ENCODE measurements around the gene ZNF423. TPM values are rescaled to one million over a fixed set of nuclear protein-coding genes. Genes with fewer than 3 reads are reported as not detected.

ZNF423 gene
- polyA plus RNA-seq, 1 donor = 27.8 TPM

DNA sequence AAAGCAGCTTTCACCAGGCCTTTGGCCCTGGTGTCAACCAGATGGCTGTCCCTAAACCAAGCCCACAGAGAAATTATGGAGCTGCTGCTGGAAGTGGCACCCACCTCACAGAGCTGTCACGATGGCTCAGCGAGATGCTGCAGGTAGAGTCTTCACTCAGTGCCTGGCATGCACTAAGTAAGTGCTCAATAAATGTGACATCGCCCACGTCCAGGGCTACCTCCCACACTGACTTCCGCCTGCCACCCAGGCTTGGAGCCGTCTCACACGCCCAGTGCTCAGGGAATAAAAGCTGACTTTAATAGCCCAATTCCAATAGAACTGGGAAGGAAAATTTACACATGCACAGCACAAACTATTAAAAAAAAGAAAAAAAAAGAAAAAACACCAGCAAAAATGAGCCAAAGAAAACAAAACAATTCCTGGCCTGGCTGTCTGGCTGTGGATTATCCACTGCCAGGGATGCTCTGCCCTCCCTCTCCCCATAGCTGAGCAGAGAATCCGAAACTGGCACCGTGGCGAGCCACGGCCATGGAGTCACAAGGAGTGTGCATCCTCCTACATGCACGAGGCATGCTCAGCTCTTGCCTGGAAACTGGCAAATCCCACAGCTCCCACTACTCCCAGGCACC lies 68.9 kb downstream of the ZNF423 start:
- DNase-seq = no peak

DNA sequence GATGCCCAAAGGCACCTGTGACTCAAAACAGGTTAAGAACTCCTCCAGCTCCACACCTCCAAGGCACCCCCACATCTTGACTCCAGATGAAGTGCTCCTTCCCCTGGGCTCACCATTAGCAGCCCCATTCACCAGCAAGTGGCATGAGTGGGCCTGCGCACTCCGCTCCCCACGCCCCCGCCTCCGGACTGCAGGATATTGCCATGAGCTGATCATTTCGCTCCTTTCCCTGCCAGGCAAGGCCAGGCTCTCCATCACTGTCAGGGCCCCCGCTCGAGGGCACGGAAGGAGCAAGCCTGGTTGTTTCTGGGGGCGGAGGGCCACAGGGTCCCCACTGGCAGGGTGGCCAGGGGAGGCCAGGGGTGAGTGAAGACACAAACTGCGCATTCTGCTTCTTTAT lies 69.9 kb downstream of the ZNF423 start:
- DNase-seq = no peak

DNA sequence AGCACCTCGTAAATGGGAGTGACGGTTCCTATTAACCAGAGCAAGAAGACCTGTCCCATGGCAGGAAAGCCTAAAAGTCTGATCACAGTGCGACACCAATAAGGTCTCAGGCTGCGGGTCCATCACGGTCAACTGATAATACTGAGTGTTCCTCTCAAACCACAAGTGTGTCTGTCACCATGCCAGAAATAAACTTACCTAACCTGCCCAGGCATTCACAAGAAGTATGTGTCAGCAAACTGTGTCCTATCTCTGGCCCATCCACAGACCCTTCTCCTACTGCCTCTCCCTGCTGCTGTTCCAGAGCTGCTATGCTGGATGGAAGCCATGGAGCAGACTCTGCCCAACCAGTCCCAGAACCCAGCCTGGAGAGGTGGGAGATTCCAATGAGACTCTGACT lies 73.5 kb downstream of the ZNF423 start:
- DNase-seq = no peak

DNA sequence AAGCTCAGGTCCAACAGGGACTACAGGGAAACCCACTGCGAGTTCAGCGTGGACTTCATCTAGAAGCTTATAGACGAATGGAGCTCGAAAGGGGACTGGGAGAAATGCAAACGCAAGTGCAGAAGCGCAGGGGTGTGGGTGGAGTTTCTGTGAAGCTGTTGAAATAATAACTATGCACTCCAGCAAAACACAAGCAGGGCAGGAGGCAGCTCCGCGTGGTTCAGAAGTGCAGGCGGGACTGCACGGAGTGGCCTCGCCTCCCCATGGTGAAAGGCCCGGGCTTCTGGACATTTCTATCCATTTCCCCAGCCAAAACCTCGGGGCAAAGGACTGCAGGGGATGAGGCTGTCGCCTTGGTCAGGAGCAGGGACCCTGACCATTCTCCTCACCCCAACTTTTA lies 74.5 kb downstream of the ZNF423 start:
- no peak for DNase-seq

DNA sequence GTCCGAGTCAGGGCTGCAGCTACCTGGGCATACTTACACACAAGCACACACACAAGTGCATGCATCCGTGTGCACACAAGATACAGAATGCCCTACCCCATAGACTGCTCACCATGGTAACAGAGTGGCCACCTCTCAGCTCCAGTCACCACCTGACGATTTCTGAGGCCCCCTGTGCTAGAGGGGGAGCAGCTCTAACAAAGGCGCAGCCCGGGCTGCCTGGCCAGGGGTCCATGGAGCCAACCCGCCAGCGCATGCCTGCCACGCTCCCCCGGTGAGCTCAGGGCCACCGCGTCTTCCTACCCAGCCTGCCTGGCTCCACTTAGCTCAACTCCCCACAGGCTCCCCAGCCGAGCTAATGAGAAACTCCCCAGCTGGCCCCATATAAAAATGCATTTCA lies 75.5 kb downstream of the ZNF423 start:
- DNase-seq = no peak

DNA sequence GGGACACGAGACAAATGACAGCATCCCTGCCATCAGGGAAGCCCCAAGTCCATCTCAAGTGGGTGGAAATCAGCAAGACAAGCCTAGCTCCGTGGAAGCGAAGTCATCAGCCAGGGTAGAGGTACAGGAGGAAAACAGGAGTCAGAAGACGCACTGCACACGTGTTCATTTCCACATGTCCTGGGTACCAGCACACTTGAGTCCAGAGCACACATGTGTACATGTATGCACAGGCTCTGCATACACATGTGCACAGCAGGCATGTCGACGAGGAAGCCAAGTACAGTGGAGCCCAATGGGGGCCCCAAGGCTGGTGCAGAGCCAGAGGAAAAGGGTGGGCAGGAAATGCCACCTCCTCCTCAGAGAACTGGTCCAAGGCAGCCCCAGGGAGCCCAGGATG lies 75.9 kb downstream of the ZNF423 start:
- DNase-seq = no peak

DNA sequence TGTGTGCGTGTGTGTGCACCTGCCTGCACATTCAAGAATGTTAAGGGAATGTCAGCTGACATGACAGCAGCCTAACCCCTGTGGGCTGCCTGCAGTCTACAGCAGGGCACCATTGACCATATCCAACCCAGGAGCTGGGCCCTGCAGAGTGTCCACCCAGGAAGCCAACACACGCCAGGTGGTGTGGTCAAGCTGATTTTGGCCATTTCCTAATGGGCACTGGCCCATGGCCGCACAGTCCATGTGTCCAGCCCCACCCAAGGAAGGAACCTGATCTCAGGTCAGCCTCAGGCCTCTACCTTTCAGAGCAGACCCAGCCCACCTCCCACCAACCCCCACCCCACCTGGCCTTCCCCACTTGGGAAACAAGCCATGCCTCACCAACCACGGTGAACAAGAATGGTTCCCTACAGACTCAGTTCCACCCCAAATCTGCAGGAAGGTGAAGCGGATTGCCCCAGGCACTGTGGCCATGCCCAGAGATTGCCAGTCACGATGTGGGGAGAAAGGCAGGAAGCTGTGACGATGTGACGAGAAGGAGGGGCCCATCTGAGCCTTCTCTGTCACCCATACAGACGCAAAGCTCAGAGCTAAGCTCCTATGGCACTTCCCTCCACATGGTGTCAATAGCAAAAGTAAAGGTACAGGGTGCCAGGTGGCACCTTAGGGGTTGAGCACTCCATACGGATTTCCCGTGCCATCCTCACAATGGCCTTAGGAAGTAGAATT lies 77.5 kb downstream of the ZNF423 start:
- DNase-seq = no peak

DNA sequence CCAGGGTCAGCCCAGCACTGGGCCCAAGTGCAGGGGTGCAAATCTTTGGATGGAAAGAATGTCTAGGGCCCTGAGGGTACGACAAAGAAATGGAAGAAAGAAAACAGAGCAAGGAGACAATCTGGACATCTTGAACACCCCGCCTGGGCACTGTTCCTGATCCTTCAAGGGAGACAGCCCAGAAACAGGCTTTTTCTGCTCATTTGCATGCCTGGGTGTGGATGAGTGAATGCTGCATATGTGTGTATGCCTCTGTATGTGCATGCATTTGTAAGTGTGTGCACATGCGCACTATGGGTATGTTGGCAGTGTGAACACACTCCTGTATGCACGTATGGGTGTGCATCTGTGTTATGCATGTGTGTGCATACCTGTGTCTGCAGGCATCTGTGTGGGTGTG lies 79.2 kb downstream of the ZNF423 start:
- DNase-seq = no peak

DNA sequence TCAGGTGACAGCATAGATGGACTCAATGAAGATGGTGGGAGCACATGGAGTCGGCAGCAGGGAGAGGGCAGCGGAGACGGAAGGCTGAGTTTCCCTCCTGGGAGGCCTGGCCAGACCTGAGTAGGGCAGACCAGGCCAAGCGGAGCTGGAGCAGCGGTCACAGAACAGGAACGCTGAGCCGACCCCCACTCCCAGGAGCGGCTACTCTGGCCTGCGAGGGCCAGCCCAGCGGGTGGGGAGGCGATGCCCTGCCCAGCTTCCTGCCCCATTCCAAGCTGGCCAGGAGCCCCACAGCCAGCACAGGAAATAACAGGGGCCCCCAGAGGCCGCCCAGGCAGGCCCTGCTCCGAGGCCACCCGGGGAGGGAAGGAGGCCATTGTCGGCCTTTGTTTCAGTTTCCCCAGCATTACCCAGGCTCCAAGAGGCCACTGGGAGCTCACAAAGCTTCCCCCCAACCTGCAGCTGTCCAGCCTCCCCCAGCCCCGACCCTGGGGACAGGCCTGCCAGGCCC lies 79.8 kb downstream of the ZNF423 start:
- DNase-seq = no peak

DNA sequence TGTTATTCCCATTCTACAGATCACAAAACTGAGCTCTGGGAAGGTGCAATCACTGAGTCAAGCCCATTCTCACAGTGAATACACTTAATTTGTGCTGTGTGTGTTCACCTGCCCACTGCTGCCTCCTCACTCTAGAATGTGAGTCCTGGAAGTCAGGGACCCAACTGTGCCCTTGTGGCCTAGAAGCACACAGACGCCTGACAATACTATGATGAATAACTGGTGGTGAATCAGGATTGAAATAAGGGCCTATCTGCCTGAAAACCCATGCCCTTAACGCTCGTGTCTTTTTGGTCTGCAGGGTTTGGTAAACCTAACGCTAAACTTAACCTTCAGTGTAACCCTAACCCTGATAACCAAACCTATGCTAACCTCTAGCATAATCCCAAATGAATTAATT lies 80.3 kb downstream of the ZNF423 start:
- DNase-seq = no peak

DNA sequence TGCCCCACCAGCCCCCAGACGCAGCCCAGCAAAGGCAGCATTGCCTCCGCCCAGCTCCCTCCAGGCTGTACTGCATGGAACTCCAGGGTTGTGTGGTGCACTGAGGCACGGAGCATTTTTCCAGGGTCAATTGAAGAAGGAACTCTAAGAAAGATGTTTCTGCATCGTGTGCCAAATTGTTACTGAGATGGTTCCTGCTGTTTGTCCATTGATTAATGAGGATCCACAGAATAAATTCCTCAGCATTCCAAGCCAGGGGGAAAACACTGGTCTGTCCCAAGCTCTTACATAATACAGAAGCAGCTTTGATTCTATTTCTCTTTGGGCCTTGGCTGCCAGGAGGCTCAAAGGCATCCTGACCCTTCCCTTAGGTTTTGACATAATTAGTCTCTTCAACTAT lies 80.9 kb downstream of the ZNF423 start:
- DNase-seq = no peak

DNA sequence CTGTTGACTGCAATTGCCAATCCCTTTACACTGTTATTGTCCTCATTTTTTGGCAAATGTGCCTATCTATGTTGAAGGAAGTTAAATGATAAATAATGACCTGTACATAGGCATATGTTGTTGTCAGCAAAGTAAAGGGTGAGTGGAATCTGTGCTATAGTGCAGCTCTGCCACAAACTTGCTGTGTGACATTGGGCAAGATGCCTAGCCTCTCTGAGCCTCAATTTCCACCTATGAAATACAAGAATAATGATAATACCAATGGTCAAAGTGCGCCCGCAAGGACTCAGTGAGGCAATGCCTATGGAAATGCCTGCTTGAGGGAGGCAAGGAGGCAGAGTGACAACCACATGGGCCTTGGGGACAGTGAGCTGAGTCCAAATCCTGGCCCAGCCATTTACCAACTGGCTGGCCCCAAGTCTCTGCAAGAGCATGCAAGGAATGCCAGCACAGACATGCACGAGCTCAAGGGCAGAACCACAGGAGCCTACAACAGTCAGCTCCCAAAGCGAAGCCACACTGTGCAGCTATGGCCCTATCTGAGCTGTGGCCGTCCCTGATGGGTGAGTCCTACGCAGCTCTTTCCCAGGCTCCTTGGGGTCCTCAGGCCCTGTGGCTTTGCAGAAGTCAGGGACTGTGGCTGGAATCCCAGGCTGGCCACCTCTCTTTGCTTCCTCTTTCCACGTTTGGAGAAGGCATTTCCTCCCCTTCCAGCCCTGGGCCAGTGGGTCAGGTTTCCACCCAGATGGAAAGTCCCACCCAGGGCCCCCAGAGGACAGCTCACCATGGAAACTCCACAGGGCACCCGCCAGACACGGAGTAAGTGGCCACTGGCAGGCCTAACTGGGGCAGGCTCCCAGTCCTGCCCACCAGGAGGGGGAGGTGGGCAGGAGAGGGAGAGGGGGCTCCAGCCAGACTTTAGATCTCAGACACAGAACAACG lies 82.1 kb downstream of the ZNF423 start:
- DNase-seq = no peak

DNA sequence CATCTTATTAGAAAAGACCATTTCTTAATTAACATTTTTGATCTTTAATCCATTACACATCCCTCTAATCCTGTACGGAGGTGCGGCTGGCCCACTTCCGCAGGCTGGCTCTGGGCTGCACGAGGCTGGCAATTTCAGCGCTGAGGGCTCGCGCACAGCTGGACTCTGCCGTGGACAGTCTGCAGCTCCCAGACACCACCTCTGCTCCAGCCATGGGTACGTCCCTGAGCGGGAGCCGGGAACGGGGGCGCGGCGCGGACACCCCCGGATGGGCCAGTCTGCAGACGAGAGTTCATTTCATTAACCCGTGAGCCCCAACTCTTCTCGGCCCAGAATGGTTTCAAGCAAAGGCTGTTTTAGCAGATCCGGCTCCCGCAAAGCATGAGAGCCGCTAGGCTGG lies 87.9 kb downstream of the ZNF423 start:
- no peak for DNase-seq

DNA sequence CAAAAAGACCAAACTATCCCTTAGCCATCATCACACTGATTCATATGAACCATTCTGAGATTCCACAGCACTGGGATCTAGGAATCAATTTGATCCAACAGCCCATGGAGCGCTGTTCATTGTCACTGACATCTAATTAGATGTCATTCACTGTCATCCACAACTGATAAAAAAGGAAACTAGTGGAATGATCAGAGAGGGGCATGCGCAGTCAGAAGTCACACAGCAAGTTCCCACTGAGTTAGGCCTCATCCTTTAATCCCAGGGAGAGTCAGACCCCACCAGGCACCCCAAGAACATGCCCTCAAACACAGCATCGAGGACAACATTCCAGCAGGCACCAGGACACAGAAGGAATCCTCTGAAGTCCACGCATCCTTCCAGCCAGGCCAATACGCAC lies 88.5 kb downstream of the ZNF423 start:
- DNase-seq = no peak

DNA sequence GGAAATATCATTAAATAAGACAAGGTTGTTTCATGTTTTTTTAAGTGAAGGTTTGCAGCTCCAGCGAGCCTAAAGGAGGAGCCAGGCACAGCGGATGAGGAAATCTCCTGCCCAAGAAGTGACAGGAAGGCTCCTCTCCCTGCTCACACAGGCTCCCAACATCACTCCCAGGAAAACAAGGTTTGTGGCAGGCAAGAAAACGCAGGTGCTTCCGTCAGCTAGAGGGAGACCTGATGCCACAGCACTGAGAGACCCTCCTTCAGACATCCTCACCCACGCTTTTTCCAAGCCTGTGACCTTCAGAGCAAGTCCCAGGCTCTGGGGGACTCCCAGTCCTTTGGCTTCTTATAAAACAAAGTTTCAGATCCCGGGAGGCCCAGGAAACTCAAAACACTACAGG lies 89.7 kb downstream of the ZNF423 start:
- DNase-seq = no peak

DNA sequence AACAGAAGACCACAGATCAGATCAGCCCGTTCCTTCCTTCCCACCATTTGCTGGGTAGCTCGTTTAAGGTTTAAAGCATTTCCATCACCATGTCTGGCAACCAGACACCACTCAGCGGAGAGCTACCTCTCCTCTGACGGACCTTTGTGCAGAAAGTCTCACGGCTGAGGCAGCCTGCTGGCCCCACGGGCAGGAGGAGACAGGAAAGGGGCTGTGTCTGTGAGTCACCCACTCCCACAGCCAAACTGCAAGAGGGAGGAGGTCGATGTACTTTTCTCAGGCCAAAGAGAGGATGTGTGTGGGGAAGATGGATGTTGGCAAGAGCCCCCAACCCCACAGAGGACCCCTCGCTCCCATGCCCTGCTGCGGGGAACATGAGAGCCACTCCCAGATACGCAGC lies 92.1 kb downstream of the ZNF423 start:
- no peak for DNase-seq

DNA sequence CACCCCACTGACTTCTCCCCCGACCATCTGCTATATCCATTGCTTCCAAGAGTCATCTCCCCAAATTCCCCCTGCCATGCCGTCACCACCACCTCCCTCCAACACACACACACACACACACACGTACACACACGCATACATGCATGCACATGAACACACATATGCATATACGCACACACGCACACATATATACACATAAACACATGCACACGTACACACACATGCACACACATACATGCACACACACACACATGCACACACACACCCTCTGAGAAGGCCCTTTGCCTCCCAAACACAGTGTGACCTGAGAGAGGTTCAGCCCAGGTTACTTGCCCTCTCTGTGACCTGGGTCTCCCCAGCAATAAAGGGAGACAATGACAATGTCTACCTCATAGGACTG lies 95.1 kb downstream of the ZNF423 start:
- DNase-seq = no peak

DNA sequence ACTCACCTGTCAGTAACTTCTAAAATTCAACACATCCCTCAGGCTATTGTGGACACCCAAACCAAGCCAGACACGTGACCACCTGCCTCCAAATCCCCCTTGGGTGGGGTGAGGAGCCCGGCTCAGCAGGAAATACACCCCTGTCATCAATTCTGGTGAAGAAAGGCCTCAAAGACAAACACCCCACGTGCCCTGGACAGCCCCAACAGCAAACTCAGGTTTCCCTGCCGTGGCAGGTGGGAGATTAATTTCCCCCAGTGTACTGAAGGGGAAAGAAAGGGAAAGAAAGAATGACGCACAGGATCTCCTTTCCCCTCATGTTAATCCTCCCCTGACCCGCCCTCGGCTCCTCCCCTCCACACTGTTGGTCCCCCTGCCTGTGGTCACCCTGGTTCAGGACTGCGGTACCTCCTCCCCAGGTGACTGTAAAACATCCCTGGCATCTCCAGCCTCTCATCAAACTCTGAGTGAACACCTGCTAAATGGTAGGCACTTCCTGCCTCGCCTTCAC lies 98.3 kb downstream of the ZNF423 start:
- DNase-seq = no peak

DNA sequence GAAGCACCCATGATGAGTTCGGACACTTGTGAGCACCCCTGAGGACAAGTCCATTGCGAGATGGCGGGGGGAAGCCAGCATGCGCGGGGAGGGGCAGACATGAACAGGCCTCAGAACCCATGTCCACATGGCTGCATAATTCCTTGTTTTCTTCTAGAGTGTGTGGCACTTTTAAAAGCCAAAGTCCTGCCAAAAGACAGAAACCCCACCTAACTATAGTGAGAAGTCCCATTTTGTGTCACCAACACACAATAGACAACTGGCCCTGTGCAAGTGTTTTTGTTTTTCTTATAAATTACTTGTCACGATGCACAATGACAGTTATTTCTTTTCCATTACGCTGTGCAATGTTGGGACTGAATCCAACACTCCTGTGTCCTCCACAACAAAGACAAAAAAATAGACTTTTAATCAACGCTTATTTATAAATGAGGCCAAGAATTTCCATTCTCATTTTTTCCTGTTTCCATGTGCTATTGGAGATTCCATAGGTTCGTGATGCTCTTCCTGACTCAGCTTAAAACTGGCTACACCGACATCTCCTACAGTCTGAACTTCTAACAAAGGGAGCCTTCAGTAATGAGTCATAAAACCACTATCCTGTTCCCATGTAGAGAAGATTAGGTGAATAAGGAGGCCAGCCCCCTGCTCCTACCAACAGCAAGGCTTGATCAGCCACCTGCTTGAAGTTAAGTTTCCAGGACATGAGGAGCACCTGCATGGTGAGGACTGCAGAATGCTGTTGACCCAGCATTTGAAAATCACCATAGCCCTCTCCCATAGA lies 98.9 kb downstream of the ZNF423 start:
- DNase-seq = no peak

DNA sequence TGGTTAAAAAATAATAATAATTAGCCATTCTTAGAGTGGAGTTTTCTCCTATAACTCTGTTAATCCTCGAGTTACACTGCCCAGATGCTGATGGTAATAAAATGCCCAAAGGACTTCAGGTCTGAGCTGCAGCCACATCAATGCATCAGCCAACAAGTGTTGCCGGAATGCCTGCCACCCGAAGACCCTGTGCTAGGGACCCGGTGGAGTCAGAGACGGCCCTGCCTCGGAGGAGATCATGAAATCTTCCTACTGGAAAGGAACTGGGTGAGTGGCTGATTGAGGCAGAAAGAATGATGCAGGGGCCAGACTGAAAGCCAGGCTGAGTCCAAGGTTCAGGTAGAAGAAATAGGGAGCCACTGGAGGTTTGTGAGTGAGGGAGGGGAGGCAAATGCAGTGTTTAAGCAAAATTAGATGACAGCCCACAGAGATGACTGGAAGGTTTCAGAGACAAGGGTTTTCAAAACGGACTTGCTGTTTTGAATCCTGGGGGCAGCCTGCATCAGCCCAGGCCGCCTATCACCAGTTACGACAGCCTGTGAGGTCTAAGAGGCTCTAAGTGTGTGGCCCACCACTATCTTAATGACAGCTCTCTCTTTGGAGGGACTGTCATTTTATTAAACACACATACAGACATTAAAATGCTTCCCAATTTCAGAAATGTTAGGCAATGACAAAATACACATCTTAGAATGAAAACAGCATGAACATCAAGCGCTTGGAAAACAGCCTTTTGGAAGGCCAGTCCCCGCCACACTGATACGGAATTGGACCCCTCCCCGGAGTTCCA lies 100.0 kb downstream of the ZNF423 start:
- no peak for DNase-seq

DNA sequence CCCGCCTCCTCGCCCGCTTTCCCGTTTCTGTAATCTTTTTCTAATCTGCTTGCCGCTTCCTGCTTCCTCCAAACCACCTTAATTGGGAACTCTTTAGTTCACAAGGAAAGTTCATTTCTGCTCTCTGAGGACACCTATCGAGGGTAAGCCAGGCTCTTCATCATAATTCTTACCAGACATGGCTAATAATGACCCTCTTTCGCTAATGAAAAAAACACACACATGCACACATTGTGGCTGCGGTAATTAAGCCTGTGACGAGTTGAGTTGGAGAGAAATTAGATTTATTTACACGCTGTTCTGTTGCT lies 100.6 kb downstream of the ZNF423 start:
- no peak for DNase-seq
